SK-N-SH treated with all-trans-retinoic acid at 6 μM for 48 hours (cell line): ENCODE data around the gene ZBTB46.

Source experiments
- ISL1 ChIP-seq: fragments of 250-450 bp; sonication (Bioruptor Pico); IDR thresholded peaks from 2 replicates; pipeline ENCODE4 v2.1.2; 2022; ENCODE audit warnings: mild to moderate bottlenecking, moderate library complexity
- PATZ1 ChIP-seq: fragments of 250-450 bp; sonication (Bioruptor Pico); IDR thresholded peaks from 2 replicates; pipeline ENCODE4 v1.8.0; 2020; ENCODE audit warnings: mild to moderate bottlenecking, moderate library complexity, borderline replicate concordance
- RARB ChIP-seq: fragments of 250-450 bp; sonication (Bioruptor Pico); IDR thresholded peaks from 2 replicates; pipeline ENCODE4 v1.8.0; 2021; ENCODE audit warnings: mild to moderate bottlenecking, moderate library complexity

DNA sequence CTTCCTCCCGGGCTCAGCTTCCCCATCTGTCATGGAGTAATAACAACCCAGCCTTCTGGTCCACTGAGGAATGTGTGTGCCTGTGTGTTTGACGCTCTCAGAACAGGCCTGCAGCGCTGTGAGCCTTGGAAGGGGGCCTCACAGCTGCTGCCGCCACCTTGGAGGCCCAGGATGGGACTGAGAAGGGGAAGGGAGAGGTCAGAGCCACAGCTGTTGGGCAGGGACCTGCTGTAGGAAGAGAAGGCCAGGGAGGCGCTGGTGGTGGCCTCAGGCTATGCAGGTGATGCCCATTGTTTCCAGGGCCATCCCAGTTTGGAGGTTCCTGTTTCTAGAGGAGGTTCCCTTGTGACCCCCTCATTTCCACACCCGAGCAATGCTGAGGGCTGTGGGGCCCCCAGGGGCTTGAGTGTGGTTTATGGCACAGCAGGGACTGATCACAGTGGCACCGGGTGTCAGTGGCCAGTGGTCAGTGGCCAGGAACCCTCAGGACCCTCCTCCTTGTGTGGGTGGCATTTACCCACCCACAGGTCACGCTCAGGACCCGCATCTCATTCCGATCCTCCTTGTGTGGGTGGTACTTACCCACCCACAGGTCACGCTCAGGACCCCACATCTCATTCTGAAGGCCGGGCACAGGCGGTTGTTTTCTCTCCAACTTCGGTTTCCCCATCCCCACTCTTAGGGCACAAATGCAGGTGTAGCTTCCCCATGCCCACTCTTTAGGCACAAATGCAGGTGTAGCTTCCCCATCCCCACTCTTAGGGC lies 48.0 kb upstream of the ZBTB46 start:
- TF ChIP-seq ISL1 (CRISPR knock-in tag) (no peak), RARB (no peak), PATZ1 (CRISPR knock-in tag) (no peak)
